Transverse colon (tissue), 4 donors: ENCODE measurements around the gene C9orf152. TPM values are rescaled to one million over a fixed set of nuclear protein-coding genes. Genes with fewer than 3 reads are reported as not detected.

Experiments used
- DNase-seq: peaks from one replicate; pipeline ENCODE4 v3.0.0-alpha.2; 2019
- H3K27ac ChIP-seq, 4 donors: fragments of 200-600 bp; sonication (generic); 2 replicates each; pipeline ENCODE4 v1.5.1; 2016 to 2018; ENCODE audit warnings: inconsistent platforms in 4 of 4
- H3K27me3 ChIP-seq: fragments of 200-600 bp; sonication (generic); 2 replicates; pipeline ENCODE4 v1.5.1; 2017; ENCODE audit warnings: inconsistent platforms
- H3K36me3 ChIP-seq, 4 donors: fragments of 200-600 bp; sonication (generic); 2 replicates each; pipeline ENCODE4 v1.5.1; 2017 to 2019; ENCODE audit warnings: inconsistent platforms in 4 of 4
- H3K4me1 ChIP-seq, 4 donors: fragments of 200-600 bp; sonication (generic); 2 replicates each; pipeline ENCODE4 v1.5.1; 2017 to 2020; ENCODE audit warnings: inconsistent platforms in 4 of 4
- H3K4me3 ChIP-seq, 4 donors: fragments of 200-600 bp; sonication (generic); 1 replicate in 1 of 4; 2 replicates in 3 of 4; pipeline versions ENCODE4 v1.5.1 to v1.6.1; 2017 to 2019; ENCODE audit warnings: inconsistent platforms in 4 of 4
- H3K9me3 ChIP-seq, 2 donors: fragments of 200-600 bp; sonication (generic); 2 replicates each; pipeline ENCODE4 v1.5.1; 2017 to 2019; ENCODE audit warnings: inconsistent platforms in 2 of 2
- CTCF ChIP-seq, 5 experiments: fragments of 200-600 bp in 3 of 5; fragments of 450-650 bp in 2 of 5; sonication (generic) in 3 of 5; IDR thresholded peaks; 1 replicate in 2 of 5; 2 replicates in 3 of 5; pipeline ENCODE4 v1.5.1; 2016 to 2017; ENCODE audit warnings: antibody characterized with exemption in 5 of 5, inconsistent platforms in 3 of 5, mild to moderate bottlenecking in 2 of 5, moderate library complexity in 1 of 5
- EP300 ChIP-seq: sonication (generic); formaldehyde crosslinking; IDR thresholded peaks from one replicate; pipeline ENCODE4 v1.6.1; 2017; ENCODE audit warnings: antibody characterized with exemption, low read depth
- POLR2A ChIP-seq: fragments of 450-650 bp; IDR thresholded peaks from one replicate; pipeline ENCODE4 v1.6.1; 2016; ENCODE audit warnings: antibody characterized with exemption, mild to moderate bottlenecking, moderate library complexity
- POLR2AphosphoS5 ChIP-seq, 3 donors: sonication (generic); formaldehyde crosslinking; IDR thresholded peaks; one replicate each; pipeline ENCODE4 v1.6.1; 2016; ENCODE audit warnings: antibody characterized with exemption in 3 of 3
- WGBS, 2 donors: methylation state at CpG; one replicate each; pipeline ENCODE4 v1.1.5; 2018; ENCODE audit warnings: low coverage in 1 of 2; 5-methylcytosine and 5-hydroxymethylcytosine counted together
- in situ Hi-C, 4 donors: fragments of 200-750 bp; cut with MboI; loops; one replicate each; pipeline versions ENCODE4 v1.15.0 to v1.15.1; 2017; ENCODE audit warnings: low sequenced_read_pairs in 3 of 4, low pct_ligation_motif_present in 1 of 4, low pct_unique_long_range_greater_than_20kb in 1 of 4
- intact Hi-C: fragments of 100-400 bp; cut with DNase I; formaldehyde crosslinking; loops from one replicate; pipeline ENCODE4 v1.15.1; 2023; ENCODE audit warnings: low total_unique reads
- total RNA-seq, 4 donors: library from RNA; depleted of rRNA; stranded (reverse); fragments of >200 nt; gene quantifications; one replicate each; pipeline ENCODE4 v1.1.0, GENCODE V29; 2016

Gene C9orf152
- total RNA-seq, 4 donors from 2014 or later, result 9.7 to 31.4 (median 16.7) TPM

GRCh38 chr9:110251212-110251611, 43.3 kb upstream of the C9orf152 start:
- in situ Hi-C loops, result no loop called here
- DNase-seq, result no peak
- no peaks in the 10 kb centered on the region for H3K9me3 ChIP-seq

GRCh38 chr9:110249603-110250002, 41.6 kb upstream of the C9orf152 start:
- Histone ChIP-seq H3K27ac (no peak overlapping the region), H3K27me3 (no peaks in the 10 kb centered on the region), H3K4me1 (peaks cover 12 to 33% (median 14%) of the 10 kb centered on the region in 4 donors), H3K9me3 (no peaks in the 10 kb centered on the region), H3K36me3 (peaks cover 0 to 25% (median 11%) of the 10 kb centered on the region in 4 donors), H3K4me3 (no peak overlapping the region)
- intact Hi-C loops (no loop called here), in situ Hi-C loops (no loop called here)
- DNase-seq, result no peak
- TF ChIP-seq POLR2A (no peak), EP300 (no peak), POLR2AphosphoS5 (IDR thresholded peaks at IDR 0.05) (peak in 1 of 3 donors; percentile 7), CTCF (IDR thresholded peaks at IDR 0.05) (no peak)
- WGBS, 2 donors, result 93 to 100% methylated on average over 2 to 4 of the region's 4 CpGs

More at GRCh38 chr9:110251212-110251611, 43.3 kb upstream of the C9orf152 start:
- TF ChIP-seq EP300 (no peak), POLR2A (no peak), POLR2AphosphoS5 (IDR thresholded peaks at IDR 0.05) (no peak), CTCF (IDR thresholded peaks at IDR 0.05) (no peak)
- H3K4me1 ChIP-seq, result peaks cover 13 to 37% (median 18%) of the 10 kb centered on the region in 4 donors
- H3K4me3 ChIP-seq, result no peak overlapping the region
- no peak overlapping the region for H3K27ac ChIP-seq
- no peaks in the 10 kb centered on the region for H3K27me3 ChIP-seq
- WGBS, 2 donors, result 46 to 59% methylated on average over 4 of the region's 4 CpGs
- H3K36me3 ChIP-seq, result peaks cover 0 to 19% (median 10%) of the 10 kb centered on the region in 4 donors
- intact Hi-C loops, result no loop called here

GRCh38 chr9:110248361-110248760, 40.4 kb upstream of the C9orf152 start:
- intact Hi-C loops, result no loop called here
- Histone ChIP-seq H3K4me3 (no peak overlapping the region), H3K36me3 (peaks cover 0 to 36% (median 17%) of the 10 kb centered on the region in 4 donors), H3K27me3 (no peaks in the 10 kb centered on the region), H3K27ac (no peak overlapping the region), H3K4me1 (peaks cover 5 to 20% (median 7%) of the 10 kb centered on the region in 4 donors), H3K9me3 (no peaks in the 10 kb centered on the region)
- 83% methylated on average over 2 of the region's 2 CpGs; no CpG with 5 or more reads in 1 of the 2 donors for WGBS, 2 donors
- DNase-seq, result no peak
- in situ Hi-C loops, result no loop called here
- TF ChIP-seq POLR2A (no peak), EP300 (no peak), POLR2AphosphoS5 (IDR thresholded peaks at IDR 0.05) (no peak), CTCF (IDR thresholded peaks at IDR 0.05) (no peak)

- Histone ChIP-seq H3K27ac (no peak overlapping the region), H3K4me1 (peaks cover 0 to 3% (median 0%) of the 10 kb centered on the region in 4 donors), H3K36me3 (peaks cover 0 to 49% (median 23%) of the 10 kb centered on the region in 4 donors), H3K4me3 (no peak overlapping the region), H3K9me3 (no peaks in the 10 kb centered on the region), H3K27me3 (no peaks in the 10 kb centered on the region)
- TF ChIP-seq CTCF (IDR thresholded peaks at IDR 0.05) (no peak), POLR2AphosphoS5 (IDR thresholded peaks at IDR 0.05) (no peak), EP300 (no peak), POLR2A (no peak)
- in situ Hi-C loops, result no loop called here
- 96% methylated on average over 5 to 6 of the region's 6 CpGs for WGBS, 2 donors
- intact Hi-C loops, result no loop called here
- DNase-seq, result no peak
These were observed 38.3 kb upstream of the C9orf152 start for GRCh38 chr9:110246214-110246613.
